Measurements from ENCODE around the gene ABR.

- TF ChIP-seq SPI1 (IDR thresholded peaks at IDR 0.05; ENCODE audit: low read depth, low read length) (no peak), POLR2A (IDR thresholded peaks at IDR 0.05; ENCODE audit: low read depth, low read length) (no peak), POLR2AphosphoS5 (IDR thresholded peaks at IDR 0.05; ENCODE audit: low read depth, low read length) (no peak), POU2F2 (IDR thresholded peaks at IDR 0.05; ENCODE audit: low read depth, low read length) (no peak), TAF1 (IDR thresholded peaks at IDR 0.05; ENCODE audit: low read depth, low read length) (no peak)
Measured at GRCh38 chr17:954431-955164, 225.2 kb downstream of the ABR start.

All from GM12891 (cell line).